ENCODE measurements around the gene MTX1. TPM values are rescaled to one million over a fixed set of nuclear protein-coding genes. Genes with fewer than 3 reads are reported as not detected.

The MTX1 gene
- total RNA-seq, 1 donor from 2014 or later, result 23.9 TPM

DNA sequence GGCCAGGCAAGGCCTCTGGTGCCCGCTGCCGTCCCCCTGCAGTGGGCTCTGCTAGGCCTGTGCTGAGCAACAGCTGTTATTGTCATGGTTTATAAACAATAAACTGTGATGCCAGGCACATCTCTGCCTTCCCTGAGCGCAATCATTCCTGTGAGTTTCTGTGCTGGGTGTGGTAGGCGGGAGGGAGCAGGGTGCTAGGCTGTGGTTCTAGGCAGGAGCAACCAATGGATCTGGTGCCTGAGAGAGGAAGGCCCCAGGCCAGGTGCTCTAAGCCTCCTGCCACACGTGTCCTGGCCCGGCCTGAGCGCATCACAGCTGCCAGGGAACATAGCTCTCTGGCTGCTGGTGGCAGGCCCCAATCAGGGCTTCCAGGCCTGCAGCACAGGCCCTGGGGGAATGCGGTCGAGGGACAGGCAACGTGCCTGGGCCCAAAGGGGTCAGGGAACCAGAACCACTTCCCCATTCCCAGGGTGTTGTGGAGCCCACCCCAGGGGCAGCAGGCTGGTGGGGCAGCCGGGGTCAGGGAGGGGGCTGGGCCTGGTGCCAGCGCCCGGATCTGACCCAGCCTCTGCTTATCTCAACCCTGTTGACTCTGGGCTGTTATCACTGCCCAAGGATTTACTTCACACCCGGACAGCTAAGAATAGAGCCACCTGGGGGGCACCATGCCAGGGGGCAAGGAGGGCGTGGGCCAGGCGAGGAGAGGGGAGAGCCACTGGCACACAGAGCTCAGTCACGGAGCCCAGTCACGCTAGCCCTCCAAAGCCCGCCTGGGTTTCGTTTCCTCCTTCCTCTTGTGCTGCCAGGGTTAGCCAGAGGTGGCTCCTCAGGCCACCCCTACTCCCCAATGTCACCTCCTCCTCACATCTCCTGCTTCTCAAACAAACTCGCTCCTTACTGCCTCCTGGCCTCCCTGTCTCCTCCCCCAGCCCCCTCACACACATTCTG, 23.4 kb upstream of the MTX1 start:
- H3K36me3 ChIP-seq, result peaks cover 0 to under 1% of the 10 kb centered on the region in 2 donors
- H3K4me1 ChIP-seq, result no peaks in the 10 kb centered on the region
- H3K27me3 ChIP-seq, result no peaks in the 10 kb centered on the region
- intact Hi-C loops (cut with DNase I), result no loop called here
- peak in 1 of 2 donors; percentile 8 for DNase-seq (ENCODE audit: low spot score in 2 of 2)
- H3K4me3 ChIP-seq, result no peak overlapping the region
- no peak overlapping the region for H3K27ac ChIP-seq
- TF ChIP-seq, protein P1, sequence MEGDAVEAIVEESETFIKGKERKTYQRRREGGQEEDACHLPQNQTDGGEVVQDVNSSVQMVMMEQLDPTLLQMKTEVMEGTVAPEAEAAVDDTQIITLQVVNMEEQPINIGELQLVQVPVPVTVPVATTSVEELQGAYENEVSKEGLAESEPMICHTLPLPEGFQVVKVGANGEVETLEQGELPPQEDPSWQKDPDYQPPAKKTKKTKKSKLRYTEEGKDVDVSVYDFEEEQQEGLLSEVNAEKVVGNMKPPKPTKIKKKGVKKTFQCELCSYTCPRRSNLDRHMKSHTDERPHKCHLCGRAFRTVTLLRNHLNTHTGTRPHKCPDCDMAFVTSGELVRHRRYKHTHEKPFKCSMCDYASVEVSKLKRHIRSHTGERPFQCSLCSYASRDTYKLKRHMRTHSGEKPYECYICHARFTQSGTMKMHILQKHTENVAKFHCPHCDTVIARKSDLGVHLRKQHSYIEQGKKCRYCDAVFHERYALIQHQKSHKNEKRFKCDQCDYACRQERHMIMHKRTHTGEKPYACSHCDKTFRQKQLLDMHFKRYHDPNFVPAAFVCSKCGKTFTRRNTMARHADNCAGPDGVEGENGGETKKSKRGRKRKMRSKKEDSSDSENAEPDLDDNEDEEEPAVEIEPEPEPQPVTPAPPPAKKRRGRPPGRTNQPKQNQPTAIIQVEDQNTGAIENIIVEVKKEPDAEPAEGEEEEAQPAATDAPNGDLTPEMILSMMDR (IDR thresholded peaks at IDR 0.05), result no peak
- H3K9me3 ChIP-seq, result no peaks in the 10 kb centered on the region

DNA sequence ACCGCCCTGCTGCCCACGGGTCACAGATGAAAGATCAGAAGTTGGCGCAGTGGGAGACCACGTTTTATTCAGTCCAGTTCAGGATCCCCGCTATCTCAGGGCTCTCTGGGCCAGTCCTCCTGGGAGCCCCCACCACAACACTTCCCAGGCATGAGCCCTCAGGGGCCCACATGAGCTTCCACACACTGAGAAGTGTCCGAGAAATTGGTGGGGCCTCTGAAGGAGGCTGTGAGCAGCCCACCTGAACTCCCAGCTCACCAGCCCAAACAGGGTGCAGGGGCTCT, 22.8 kb upstream of the MTX1 start:
- H3K27me3 ChIP-seq, result no peaks in the 10 kb centered on the region
- DNase-seq (ENCODE audit: low spot score in 2 of 2), result no peak
- intact Hi-C loops (cut with DNase I), result no loop called here
- no peak overlapping the region for H3K27ac ChIP-seq
- no peaks in the 10 kb centered on the region for H3K4me1 ChIP-seq
- no peak overlapping the region for H3K4me3 ChIP-seq
- no peaks in the 10 kb centered on the region for H3K9me3 ChIP-seq
- H3K36me3 ChIP-seq, result no peaks in the 10 kb centered on the region
- TF ChIP-seq, protein P1 (IDR thresholded peaks at IDR 0.05), result no peak

DNA sequence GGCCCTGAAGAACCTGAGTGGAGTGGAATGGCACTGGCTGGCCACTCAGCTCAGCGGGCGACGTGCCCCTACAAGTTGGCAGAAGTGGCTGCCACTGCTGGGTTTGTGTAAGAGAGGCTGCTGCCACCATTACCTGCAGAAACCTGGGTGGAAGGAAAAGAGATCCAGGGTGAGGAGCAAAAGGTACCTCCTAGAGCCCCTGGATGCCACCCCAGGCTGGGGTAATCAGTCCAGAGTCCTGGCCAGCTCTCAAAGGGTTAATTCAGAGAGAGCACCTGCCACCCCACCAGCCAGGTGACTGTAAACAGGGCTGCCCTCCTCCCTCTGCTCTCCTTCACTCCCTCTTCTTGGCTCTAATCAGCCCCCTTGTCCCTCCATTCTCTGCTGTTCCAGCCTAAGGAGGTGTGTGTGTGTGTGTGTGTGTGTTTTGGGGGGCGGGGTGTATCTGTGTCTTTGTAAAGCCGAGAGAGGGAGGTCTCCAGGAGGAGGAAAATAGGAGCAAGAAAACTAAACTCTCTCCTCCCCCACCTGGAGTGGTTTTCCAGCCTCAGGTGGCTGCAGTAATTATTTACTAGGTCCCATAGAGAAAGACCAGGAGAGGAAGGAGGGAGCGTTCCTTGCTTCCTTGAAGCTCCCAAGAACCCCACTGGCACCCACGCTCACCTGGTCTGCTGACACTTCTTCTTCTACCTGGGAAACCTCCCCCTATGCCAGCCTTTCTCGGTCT, 22.3 kb upstream of the MTX1 start:
- no peak overlapping the region for H3K4me3 ChIP-seq
- H3K9me3 ChIP-seq, result no peaks in the 10 kb centered on the region
- TF ChIP-seq, protein P1 (IDR thresholded peaks at IDR 0.05), result no peak
- intact Hi-C loops (cut with DNase I), result no loop called here
- H3K27ac ChIP-seq, result no peak overlapping the region
- no peaks in the 10 kb centered on the region for H3K36me3 ChIP-seq
- DNase-seq (ENCODE audit: low spot score in 2 of 2), result no peak
- no peaks in the 10 kb centered on the region for H3K4me1 ChIP-seq
- H3K27me3 ChIP-seq, result no peaks in the 10 kb centered on the region

DNA sequence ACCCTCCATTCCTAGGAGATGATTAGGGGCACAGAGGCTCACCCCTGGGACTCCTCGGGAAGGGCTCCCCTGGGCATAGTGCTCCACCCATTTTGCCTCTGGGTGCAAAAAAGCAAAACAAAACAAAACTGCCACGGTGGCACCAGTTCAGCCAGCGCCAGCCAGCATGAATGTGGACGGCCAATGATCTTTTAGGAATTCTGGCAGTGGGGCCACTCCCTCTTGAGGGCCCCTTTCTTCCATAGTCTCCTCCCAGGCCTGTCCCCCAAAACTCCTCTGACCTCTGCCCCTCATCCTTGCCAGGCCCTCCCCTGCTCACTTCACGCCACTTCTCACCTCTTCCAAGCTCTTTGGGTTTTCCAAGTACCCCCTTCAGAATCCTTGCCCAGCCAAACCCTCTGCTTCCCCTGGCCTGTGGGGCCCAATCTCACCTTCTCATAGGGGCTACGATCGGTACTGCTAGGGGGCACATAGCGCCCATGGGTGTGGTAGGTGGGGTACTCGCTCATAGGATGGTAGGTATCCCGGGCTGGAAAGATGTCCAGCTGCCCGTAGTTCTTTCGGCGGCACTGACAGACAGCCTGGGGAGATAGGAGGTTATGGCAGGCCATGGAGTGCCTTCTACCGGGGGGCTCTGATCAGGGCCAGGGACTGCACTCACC, 21.6 kb upstream of the MTX1 start:
- intact Hi-C loops (cut with DNase I), result no loop called here
- DNase-seq (ENCODE audit: low spot score in 2 of 2), result no peak

DNA sequence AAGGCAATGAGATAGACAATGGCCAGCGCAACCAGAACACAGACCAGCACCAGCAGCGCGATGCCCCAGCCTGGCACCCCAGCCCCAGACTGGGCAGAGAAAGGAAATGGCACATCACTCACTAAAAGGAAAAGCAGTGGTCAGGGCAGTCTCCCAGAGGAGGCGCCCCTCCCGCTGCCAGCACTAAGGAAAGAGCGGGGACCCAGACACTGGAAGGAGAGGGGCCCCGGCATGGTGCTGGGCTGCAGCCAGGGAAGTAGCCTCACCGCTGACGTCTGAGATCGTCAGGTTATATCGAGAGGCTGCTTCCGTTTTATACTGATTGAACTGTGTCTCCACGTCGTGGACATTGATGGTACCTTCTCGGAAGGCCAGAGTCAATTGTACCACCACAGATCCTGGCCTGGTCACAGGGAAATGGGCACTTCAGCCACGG, 21.0 kb upstream of the MTX1 start:
- H3K27ac ChIP-seq, result no peak overlapping the region
- no peak for DNase-seq (ENCODE audit: low spot score in 2 of 2)

More for the DNA sequence above, 21.6 kb upstream of the MTX1 start:
- Histone ChIP-seq H3K27me3 (no peaks in the 10 kb centered on the region), H3K4me3 (no peak overlapping the region), H3K27ac (no peak overlapping the region), H3K4me1 (no peaks in the 10 kb centered on the region), H3K9me3 (no peaks in the 10 kb centered on the region), H3K36me3 (no peaks in the 10 kb centered on the region)
- TF ChIP-seq, protein P1 (IDR thresholded peaks at IDR 0.05), result no peak

More for the DNA sequence above, 21.0 kb upstream of the MTX1 start:
- H3K27me3 ChIP-seq, result no peaks in the 10 kb centered on the region
- no peak overlapping the region for H3K4me3 ChIP-seq
- intact Hi-C loops (cut with DNase I), result no loop called here
- TF ChIP-seq, protein P1 (IDR thresholded peaks at IDR 0.05), result no peak
- no peaks in the 10 kb centered on the region for H3K36me3 ChIP-seq
- H3K4me1 ChIP-seq, result no peaks in the 10 kb centered on the region
- no peaks in the 10 kb centered on the region for H3K9me3 ChIP-seq

Measured in ascending aorta (tissue), 2 donors.